Stomach smooth muscle (tissue), 2 donors: ENCODE measurements around the gene PIGB.
"Not testable (repeated sequence)": the region's sequence is repeated elsewhere in the genome, so short reads cannot be mapped to it uniquely, and the experiment has no call there.

Source experiments
- H3K27ac ChIP-seq: one replicate; pipeline ENCODE4 v1.7.0; 2013; ENCODE audit warnings: mild to moderate bottlenecking, low read length, inconsistent platforms
- H3K27me3 ChIP-seq, 2 donors: one replicate each; pipeline ENCODE4 v1.7.0; 2013; ENCODE audit warnings: low read length in 2 of 2; ENCODE audit not compliant: insufficient read depth in 2 of 2, control insufficient read depth in 1 of 2
- H3K36me3 ChIP-seq, 2 donors: one replicate each; pipeline ENCODE4 v1.7.0; 2013; ENCODE audit warnings: low read length in 2 of 2; ENCODE audit not compliant: control insufficient read depth in 2 of 2, insufficient read depth in 2 of 2
- H3K4me1 ChIP-seq: one replicate; pipeline ENCODE4 v1.7.0; 2013; ENCODE audit warnings: low read length; ENCODE audit not compliant: control insufficient read depth, insufficient read depth
- H3K4me3 ChIP-seq, 2 donors: one replicate each; pipeline ENCODE4 v1.7.0; 2013; ENCODE audit warnings: low read length in 2 of 2
- H3K9ac ChIP-seq, 2 donors: one replicate each; pipeline ENCODE4 v1.7.0; 2013; ENCODE audit warnings: low read length in 2 of 2, mild to moderate bottlenecking in 1 of 2
- H3K9me3 ChIP-seq, 2 donors: one replicate each; pipeline ENCODE4 v1.7.0; 2013; ENCODE audit warnings: low read length in 2 of 2; ENCODE audit not compliant: control insufficient read depth in 2 of 2
- donor health status: healthy.
- donor health status: Pancreatic carcinoma.

The PIGB gene

GRCh38 chr15:55318588-55319494 is at the start of gene PIGB, which contains the start of gene PIGBOS1:
Gene PIGB, plus strand, starts transcription at chr15:55319222. Its CDS starts 29 bp downstream, at chr15:55319251.
Gene PIGBOS1, minus strand, starts transcription at chr15:55319123. Its CDS starts 1,331 bp downstream, at chr15:55317792.
- peak within 1 kb of the TSS; percentile 97 to 99 for H3K9ac ChIP-seq
- H3K4me1 ChIP-seq, result peaks cover 7% of the 10 kb centered on the region
- H3K4me3 ChIP-seq, result peak within 1 kb of the TSS; percentile 97 to 100
- H3K27me3 ChIP-seq, result no peaks in the 10 kb centered on the region
- H3K27ac ChIP-seq, result peak within 1 kb of the TSS; percentile 90
- H3K36me3 ChIP-seq, result peaks cover 0 to 3% of the 10 kb centered on the region in 2 donors
- no peaks in the 10 kb centered on the region for H3K9me3 ChIP-seq

- Histone ChIP-seq H3K27me3 (no peaks in the 10 kb centered on the region), H3K4me3 (no peak overlapping the region), H3K4me1 (no peaks in the 10 kb centered on the region), H3K9ac (no peak overlapping the region), H3K27ac (no peak overlapping the region), H3K36me3 (peaks cover 2 to 5% of the 10 kb centered on the region in 2 donors), H3K9me3 (no peaks in the 10 kb centered on the region)
These were observed 48.7 kb upstream of the PIGB start for GRCh38 chr15:55270291-55270690.

GRCh38 chr15:55276324-55276723 is 42.7 kb upstream of the PIGB start:
- no peaks in the 10 kb centered on the region for H3K4me1 ChIP-seq
- no peak overlapping the region for H3K9ac ChIP-seq
- no peaks in the 10 kb centered on the region for H3K9me3 ChIP-seq
- H3K27me3 ChIP-seq, result no peaks in the 10 kb centered on the region
- H3K36me3 ChIP-seq, result no peaks in the 10 kb centered on the region
- H3K27ac ChIP-seq, result no peak overlapping the region
- no peak overlapping the region for H3K4me3 ChIP-seq

DNA sequence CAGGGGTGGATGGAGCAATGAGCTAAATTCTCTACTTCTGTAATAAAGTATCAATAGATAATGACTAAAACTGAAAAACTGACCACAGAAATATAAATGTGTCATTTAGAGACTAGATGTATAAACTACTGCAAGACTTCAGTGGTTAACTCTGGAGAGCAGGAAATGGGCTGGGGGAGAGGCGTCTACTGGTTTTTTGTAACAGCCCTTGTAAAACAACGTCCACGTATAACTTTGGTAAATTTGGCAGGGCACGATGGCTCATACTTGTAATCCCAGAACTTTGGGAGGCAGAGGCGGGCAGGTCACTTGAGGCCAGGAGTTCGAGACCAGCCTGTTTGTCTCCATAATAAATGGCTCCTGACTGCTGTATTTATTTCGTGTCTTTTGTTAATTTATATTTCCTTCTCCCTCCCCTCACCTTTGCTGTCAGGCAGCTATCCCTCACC is 41.9 kb upstream of the PIGB start:
- Histone ChIP-seq H3K4me1 (no peaks in the 10 kb centered on the region), H3K27ac (peak overlapping the region; percentile 11), H3K36me3 (no peaks in the 10 kb centered on the region), H3K9me3 (no peaks in the 10 kb centered on the region), H3K9ac (no peak overlapping the region), H3K4me3 (no peak overlapping the region), H3K27me3 (no peaks in the 10 kb centered on the region)

DNA sequence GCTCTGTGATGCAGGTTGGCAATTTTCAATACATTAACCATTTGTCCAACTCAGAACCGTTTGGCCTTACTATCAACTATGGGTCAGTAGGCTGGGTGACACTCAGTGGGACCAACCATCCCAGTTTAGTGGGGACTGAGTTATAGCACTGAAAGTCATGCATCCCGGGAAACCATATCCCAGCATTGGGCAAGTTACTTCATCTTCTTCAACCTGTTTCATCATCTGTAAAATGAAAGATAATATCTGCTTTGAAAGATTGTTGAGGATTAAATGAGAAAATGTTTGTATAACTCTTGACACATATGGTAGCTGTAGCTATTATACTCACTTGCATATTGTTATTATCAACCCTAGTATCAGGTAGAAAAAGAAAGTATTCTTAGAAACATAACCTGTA is 41.3 kb upstream of the PIGB start:
- H3K4me3 ChIP-seq, result no peak overlapping the region
- H3K4me1 ChIP-seq, result peaks cover 6% of the 10 kb centered on the region
- no peaks in the 10 kb centered on the region for H3K9me3 ChIP-seq
- no peaks in the 10 kb centered on the region for H3K27me3 ChIP-seq
- H3K36me3 ChIP-seq, result no peaks in the 10 kb centered on the region
- peak overlapping the region; percentile 11 for H3K27ac ChIP-seq
- no peak overlapping the region for H3K9ac ChIP-seq

DNA sequence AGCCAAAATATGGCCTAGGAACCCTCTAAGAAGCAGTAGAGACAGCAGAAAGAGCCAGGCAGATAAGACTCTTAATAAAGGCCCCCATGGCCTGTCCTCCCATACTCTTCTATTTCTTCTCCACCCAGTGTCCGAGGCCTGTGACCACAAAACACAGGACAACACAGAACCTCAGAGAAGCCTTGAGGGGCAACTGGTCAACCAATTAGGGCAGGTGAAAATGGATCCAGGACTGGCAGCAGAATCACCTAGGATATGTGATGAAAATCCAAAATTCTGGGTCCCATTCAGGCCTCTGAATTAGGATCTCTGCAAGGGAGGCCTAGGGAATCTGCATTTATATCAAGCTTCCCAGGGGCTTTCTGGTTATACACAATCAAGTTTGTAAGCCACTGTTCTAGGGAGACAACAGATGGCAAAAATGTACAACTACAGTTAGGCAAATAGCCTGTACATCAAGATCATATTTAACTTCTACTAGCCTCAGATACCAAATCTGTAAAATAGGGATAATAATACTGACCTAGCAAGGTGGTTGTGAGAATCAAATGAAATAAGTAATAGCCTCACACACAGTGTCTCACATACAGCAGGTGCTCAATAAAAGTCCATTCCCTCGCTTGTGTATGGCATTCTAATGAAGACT is 39.8 kb upstream of the PIGB start:
- Histone ChIP-seq H3K27ac (no peak overlapping the region), H3K27me3 (no peaks in the 10 kb centered on the region), H3K4me1 (peaks cover 6% of the 10 kb centered on the region), H3K4me3 (no peak overlapping the region), H3K9me3 (no peaks in the 10 kb centered on the region), H3K9ac (no peak overlapping the region), H3K36me3 (no peaks in the 10 kb centered on the region)

DNA sequence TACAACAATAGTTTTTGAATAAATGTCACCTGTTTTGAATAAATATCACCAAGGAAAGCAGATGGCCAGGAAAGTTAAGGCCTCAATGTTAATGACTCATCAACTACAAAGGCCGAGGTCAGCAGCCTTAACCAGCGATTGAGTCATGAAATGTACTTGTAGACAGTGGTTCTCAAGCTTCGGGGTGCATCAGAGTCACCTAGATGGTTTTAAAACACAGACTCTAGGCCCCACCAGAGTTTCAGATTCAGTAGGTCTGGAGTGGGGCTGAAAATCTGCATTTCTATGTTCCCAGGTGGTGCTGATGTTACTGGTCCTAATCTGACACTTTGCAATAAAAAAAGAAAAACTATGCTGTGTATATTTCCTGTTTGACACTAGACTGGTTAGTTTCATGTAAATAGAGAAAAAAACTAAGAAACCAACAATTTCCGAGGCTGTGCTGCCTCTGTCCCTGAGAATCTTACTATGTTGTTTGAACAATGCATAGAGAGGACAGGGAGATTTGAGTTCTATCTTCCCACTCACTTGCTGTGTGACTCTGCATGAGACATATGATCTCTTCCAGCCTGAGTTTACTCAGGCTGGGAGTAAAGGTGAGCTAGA is 39.2 kb upstream of the PIGB start:
- Histone ChIP-seq H3K27ac (no peak overlapping the region), H3K9ac (no peak overlapping the region), H3K27me3 (no peaks in the 10 kb centered on the region), H3K9me3 (no peaks in the 10 kb centered on the region), H3K36me3 (no peaks in the 10 kb centered on the region), H3K4me3 (no peak overlapping the region), H3K4me1 (peaks cover 6% of the 10 kb centered on the region)

DNA sequence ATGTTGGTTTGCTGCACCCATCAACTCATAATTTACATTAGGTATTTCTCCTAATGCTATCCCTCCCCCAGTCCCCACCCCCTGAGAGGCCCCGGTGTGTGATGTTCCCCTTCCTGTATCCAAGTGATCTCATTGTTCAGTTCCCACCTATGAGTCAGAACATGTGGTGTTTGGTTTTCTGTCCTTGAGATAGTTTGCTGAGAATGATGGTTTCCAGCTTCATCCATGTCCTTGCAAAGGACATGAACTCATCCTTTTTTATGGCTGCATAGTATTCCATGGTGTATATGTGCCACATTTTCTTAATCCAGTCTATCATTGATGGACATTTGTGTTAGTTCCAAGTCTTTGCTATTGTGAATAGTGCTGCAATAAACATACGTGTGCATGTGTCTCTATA is 38.4 kb upstream of the PIGB start:
- not testable (repeated sequence) for H3K9me3 ChIP-seq, H3K36me3 ChIP-seq, H3K4me3 ChIP-seq, H3K4me1 ChIP-seq, H3K27ac ChIP-seq, H3K9ac ChIP-seq, H3K27me3 ChIP-seq

- Histone ChIP-seq H3K27ac (no peak overlapping the region), H3K36me3 (no peaks in the 10 kb centered on the region), H3K27me3 (no peaks in the 10 kb centered on the region), H3K4me3 (no peak overlapping the region), H3K9ac (no peak overlapping the region), H3K9me3 (no peaks in the 10 kb centered on the region), H3K4me1 (peaks cover 6% of the 10 kb centered on the region)
These were observed 37.3 kb upstream of the PIGB start for GRCh38 chr15:55281517-55282228.

DNA sequence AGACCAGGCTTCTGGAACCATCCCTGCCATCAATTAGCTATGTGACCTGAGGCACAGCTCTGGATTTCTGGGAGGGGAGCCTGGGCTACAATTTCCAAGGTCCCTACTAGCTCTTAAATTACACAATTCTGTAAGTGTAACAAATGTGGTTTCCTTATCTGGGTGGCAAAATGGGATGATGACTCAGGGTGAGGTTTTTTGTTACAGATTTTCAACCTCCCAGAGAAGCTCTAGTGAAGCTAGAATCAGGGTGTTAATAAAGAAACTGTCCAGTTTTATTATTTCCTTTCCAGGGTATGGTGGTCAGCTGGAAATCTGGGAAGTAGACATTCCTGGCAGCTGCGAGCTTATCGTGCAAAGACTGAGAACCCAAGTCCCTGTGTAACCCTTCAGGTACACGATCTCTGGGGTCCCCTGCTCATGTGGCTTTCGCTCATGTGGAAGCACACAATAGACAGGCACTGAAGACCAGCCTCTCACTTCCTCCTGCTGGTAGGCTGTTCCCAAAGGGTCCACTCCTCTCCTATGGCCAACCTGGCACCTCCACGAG is 36.7 kb upstream of the PIGB start:
- Histone ChIP-seq H3K9me3 (no peaks in the 10 kb centered on the region), H3K9ac (no peak overlapping the region), H3K27me3 (no peaks in the 10 kb centered on the region), H3K4me3 (no peak overlapping the region), H3K27ac (no peak overlapping the region), H3K36me3 (no peaks in the 10 kb centered on the region), H3K4me1 (peaks cover 6% of the 10 kb centered on the region)
